Natural killer cell (primary cell): ENCODE data around the gene PPIF. TPM values are rescaled to one million over a fixed set of nuclear protein-coding genes. Genes with fewer than 3 reads are reported as not detected.

Experiments
- ATAC-seq, 3 donors: fragments of 150-1000 bp in 2 of 3; fragments of 200-7000 bp in 1 of 3; cut with Tn5 transposase; 1 replicate in 1 of 3; 2 replicates in 2 of 3; pipeline ENCODE4 v1.10.0; 2021; ENCODE audit warnings: mild to moderate bottlenecking in 2 of 3, moderate library complexity in 2 of 3
- DNase-seq, 2 donors: peaks; one replicate each; pipeline versions ENCODE4 v3.0.0 to v3.0.0-alpha.2; 2013 to 2021; ENCODE audit warnings: mixed read lengths in 1 of 2
- H3K27ac ChIP-seq: one replicate; pipeline ENCODE4 v1.5.1; 2013; ENCODE audit warnings: mild to moderate bottlenecking, low read length
- H3K27me3 ChIP-seq: one replicate; pipeline ENCODE4 v1.6.1; 2013; ENCODE audit warnings: low read length; ENCODE audit not compliant: control insufficient read depth, insufficient read depth
- H3K36me3 ChIP-seq: one replicate; pipeline ENCODE4 v1.6.1; 2013; ENCODE audit warnings: low read length; ENCODE audit not compliant: control insufficient read depth, insufficient read depth
- H3K4me1 ChIP-seq: one replicate; pipeline ENCODE4 v1.6.1; 2013; ENCODE audit warnings: low read length; ENCODE audit not compliant: control insufficient read depth, insufficient read depth
- H3K4me3 ChIP-seq: one replicate; pipeline ENCODE4 v1.5.1; 2013; ENCODE audit warnings: low read length
- H3K9me3 ChIP-seq: one replicate; pipeline ENCODE4 v1.6.1; 2013; ENCODE audit warnings: low read length; ENCODE audit not compliant: control insufficient read depth, insufficient read depth
- H3K27ac Mint-ChIP-seq, 2 donors: one replicate each; pipeline ENCODE4 v1.8.0; 2022; ENCODE audit warnings: mild to moderate bottlenecking in 2 of 2, mixed read lengths in 2 of 2, moderate library complexity in 1 of 2
- H3K27me3 Mint-ChIP-seq, 2 donors: one replicate each; pipeline ENCODE4 v1.8.0; 2022; ENCODE audit warnings: low read depth in 2 of 2, mixed read lengths in 2 of 2
- H3K36me3 Mint-ChIP-seq: one replicate; pipeline ENCODE4 v1.8.0; 2022; ENCODE audit warnings: mixed read lengths
- H3K4me1 Mint-ChIP-seq, 2 donors: one replicate each; pipeline ENCODE4 v1.8.0; 2022; ENCODE audit warnings: mixed read lengths in 2 of 2
- H3K4me3 Mint-ChIP-seq: one replicate; pipeline ENCODE4 v1.8.0; 2022; ENCODE audit warnings: mild to moderate bottlenecking, moderate library complexity, mixed read lengths
- H3K9me3 Mint-ChIP-seq, 2 donors: one replicate each; pipeline ENCODE4 v1.8.0; 2022; ENCODE audit warnings: mixed read lengths in 2 of 2
- WGBS: methylation state at CpG from one replicate; pipeline ENCODE4 v1.1.7; 2013; ENCODE audit warnings: missing lambda C conversion rate; ENCODE audit not compliant: insufficient coverage; 5-methylcytosine and 5-hydroxymethylcytosine counted together
- intact Hi-C: fragments of 100-400 bp; cut with micrococcal nuclease; formaldehyde crosslinking; loops from one replicate; pipeline ENCODE4 v1.14.2; 2022
- total RNA-seq, 4 donors: library from RNA; stranded (reverse); fragments of 120-200 nt in 1 of 4; gene quantifications; one replicate each; pipeline versions ENCODE4 v1.2.3 to v1.2.4, GENCODE V29; 2013 to 2022
- TF ChIP-seq, protein P1 (sequence below): fragments of 200-600 bp; IDR thresholded peaks from one replicate; pipeline ENCODE4 v1.8.0; 2022; ENCODE audit warnings: antibody characterized with exemption

PPIF gene
- total RNA-seq, 3 donors from 2014 or later (not counting 1 experiment from before 2014, with no cell fraction given): 59.5 to 99.1 (median 66.3) TPM

- Mint-ChIP-seq H3K4me3 (no peak overlapping the region), H3K27ac (no peak overlapping the region), H3K4me1 (peaks cover 14 to 39% of the 10 kb centered on the region in 2 donors), H3K9me3 (no peaks in the 10 kb centered on the region), H3K27me3 (no peaks in the 10 kb centered on the region), H3K36me3 (no peaks in the 10 kb centered on the region)
- intact Hi-C loops: no loop called here
- Histone ChIP-seq H3K4me3 (no peak overlapping the region), H3K4me1 (peaks cover 35% of the 10 kb centered on the region), H3K27ac (no peak overlapping the region), H3K36me3 (peaks cover 5% of the 10 kb centered on the region), H3K27me3 (no peaks in the 10 kb centered on the region), H3K9me3 (no peaks in the 10 kb centered on the region)
- 96% methylated on average over 3 of the region's 3 CpGs for WGBS
- ATAC-seq: no peak
- peak in 1 of 2 donors; percentile 6 for DNase-seq
- TF ChIP-seq, protein P1, sequence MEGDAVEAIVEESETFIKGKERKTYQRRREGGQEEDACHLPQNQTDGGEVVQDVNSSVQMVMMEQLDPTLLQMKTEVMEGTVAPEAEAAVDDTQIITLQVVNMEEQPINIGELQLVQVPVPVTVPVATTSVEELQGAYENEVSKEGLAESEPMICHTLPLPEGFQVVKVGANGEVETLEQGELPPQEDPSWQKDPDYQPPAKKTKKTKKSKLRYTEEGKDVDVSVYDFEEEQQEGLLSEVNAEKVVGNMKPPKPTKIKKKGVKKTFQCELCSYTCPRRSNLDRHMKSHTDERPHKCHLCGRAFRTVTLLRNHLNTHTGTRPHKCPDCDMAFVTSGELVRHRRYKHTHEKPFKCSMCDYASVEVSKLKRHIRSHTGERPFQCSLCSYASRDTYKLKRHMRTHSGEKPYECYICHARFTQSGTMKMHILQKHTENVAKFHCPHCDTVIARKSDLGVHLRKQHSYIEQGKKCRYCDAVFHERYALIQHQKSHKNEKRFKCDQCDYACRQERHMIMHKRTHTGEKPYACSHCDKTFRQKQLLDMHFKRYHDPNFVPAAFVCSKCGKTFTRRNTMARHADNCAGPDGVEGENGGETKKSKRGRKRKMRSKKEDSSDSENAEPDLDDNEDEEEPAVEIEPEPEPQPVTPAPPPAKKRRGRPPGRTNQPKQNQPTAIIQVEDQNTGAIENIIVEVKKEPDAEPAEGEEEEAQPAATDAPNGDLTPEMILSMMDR: no peak
Observed at GRCh38 chr10:79344502-79345195, 2.6 kb upstream of the PPIF start.

DNA sequence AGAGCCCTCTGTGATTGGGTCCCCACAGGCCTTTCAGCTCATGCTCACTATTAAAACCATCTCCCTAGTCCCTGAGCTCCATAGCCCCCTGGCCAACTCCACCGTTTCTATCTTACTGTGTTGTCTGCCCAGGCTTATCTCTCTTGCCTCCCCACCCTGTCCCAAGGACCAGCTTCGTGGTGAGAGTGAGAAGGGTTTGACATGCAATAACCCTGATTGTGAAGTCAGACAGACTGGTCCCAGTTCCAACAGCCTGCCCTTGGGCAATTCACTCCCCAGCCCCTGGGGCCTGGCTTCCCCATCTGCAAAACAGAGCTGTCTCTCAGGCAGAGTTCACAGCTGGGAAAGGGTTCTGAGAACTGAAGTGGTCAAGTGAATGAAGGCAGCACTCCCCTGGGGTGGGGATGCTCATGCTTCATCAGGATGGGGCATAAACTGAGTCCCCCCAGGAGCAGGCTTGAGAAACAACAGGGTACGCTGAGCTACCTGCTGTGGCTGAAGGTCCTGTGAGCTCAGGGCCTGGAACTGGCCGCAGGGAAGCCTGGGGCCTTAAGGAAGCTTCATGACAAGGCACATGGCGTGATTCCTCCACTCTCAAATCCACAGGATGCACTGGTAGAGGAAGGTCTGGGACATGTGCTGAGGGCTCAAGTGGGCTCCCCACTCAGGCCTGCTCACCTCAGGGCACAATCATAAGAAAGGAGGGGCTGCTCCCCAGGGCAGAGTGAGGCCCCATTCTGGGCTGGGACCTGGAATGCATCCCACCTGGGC is 1.8 kb upstream of the PPIF start:
- DNase-seq: no peak
- intact Hi-C loops: no loop called here

GRCh38 chr10:79346012-79346340 is 1.3 kb upstream of the PPIF start:
- 91% methylated on average over 2 of the region's 2 CpGs for WGBS
- no peaks in the 10 kb centered on the region for H3K9me3 ChIP-seq
- no peaks in the 10 kb centered on the region for H3K36me3 Mint-ChIP-seq
- no peak overlapping the region for H3K4me3 Mint-ChIP-seq
- TF ChIP-seq, protein P1: no peak
- peaks cover 18% of the 10 kb centered on the region for H3K36me3 ChIP-seq
- no peak overlapping the region for H3K27ac ChIP-seq
- peaks cover 17 to 44% of the 10 kb centered on the region in 2 donors for H3K4me1 Mint-ChIP-seq
- H3K27ac Mint-ChIP-seq: no peak overlapping the region
- ATAC-seq (no peak), DNase-seq (no peak)
- intact Hi-C loops: no loop called here
- H3K4me1 ChIP-seq: peaks cover 38% of the 10 kb centered on the region
- H3K9me3 Mint-ChIP-seq: no peaks in the 10 kb centered on the region
- H3K4me3 ChIP-seq: no peak overlapping the region
- no peaks in the 10 kb centered on the region for H3K27me3 Mint-ChIP-seq
- H3K27me3 ChIP-seq: no peaks in the 10 kb centered on the region

More for the DNA sequence above, 1.8 kb upstream of the PPIF start:
- Mint-ChIP-seq H3K4me1 (peaks cover 17 to 44% of the 10 kb centered on the region in 2 donors), H3K27me3 (no peaks in the 10 kb centered on the region), H3K27ac (no peak overlapping the region), H3K9me3 (no peaks in the 10 kb centered on the region), H3K4me3 (no peak overlapping the region), H3K36me3 (no peaks in the 10 kb centered on the region)
- 94% methylated on average over 5 of the region's 5 CpGs for WGBS
- H3K27me3 ChIP-seq: no peaks in the 10 kb centered on the region
- peaks cover 12% of the 10 kb centered on the region for H3K36me3 ChIP-seq
- H3K4me3 ChIP-seq: no peak overlapping the region
- peaks cover 38% of the 10 kb centered on the region for H3K4me1 ChIP-seq
- no peaks in the 10 kb centered on the region for H3K9me3 ChIP-seq
- TF ChIP-seq, protein P1: no peak
- H3K27ac ChIP-seq: no peak overlapping the region
- ATAC-seq: no peak
